Raji (cell line): ENCODE measurements around the gene POU5F1.

Source experiments
- POLR2A ChIP-seq: IDR thresholded peaks from 2 replicates; pipeline ENCODE4 v1.6.1; 2011; ENCODE audit warnings: low read depth, low read length, control low read depth; ENCODE audit not compliant: insufficient read depth

Gene POU5F1

DNA sequence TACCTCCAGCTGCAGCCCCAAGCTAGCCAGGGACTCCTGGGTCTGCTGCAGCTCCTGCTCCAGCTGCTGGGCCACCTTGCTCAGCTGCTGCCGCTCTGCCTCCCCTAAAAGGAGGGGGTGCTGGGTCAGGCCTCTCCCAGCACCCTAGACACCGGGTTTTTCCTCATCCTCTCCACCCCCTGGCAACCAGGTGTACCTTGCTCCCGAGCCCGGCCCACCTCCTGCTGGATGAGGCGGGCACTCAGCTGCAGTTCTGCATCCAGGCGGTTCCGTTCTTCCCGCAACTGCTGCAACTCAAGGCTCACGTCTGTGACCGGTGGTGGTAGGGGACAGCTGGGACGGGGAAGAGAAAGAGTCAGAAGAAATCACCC, 25.5 kb downstream of the POU5F1 start:
- TF ChIP-seq POLR2A: no peak

DNA sequence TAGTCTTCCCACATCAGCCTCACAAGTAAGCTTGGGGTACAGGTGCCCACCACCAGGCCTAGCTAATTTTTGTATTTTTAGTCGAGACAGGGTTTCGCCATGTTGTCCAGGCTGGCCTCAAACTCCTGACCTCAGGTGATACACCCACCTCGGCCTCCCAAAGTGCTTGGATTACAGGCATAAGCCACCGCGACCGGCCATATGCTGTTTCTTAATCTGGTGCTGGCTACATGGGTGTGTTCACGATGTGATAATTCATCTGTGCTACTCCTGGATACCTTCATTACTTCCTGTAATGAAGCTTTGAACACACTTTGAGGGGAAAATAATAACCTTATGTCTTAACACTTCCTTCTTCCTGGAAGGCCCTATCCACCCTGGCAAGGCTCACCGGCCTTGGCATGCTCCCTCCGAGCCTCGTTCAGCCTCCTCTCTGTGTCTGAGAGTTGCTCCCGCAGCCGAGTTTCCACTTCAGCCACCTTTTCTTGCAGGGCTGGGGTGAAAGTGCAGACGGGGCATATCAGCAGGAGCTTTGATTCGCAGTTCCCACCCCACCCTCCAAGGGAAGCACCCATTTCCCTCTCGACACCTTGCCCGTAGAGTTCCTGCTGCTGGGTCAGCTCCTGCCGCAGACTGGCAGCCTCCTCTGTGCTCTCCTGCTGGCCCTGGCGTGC, 26.0 kb downstream of the POU5F1 start:
- no peak for TF ChIP-seq POLR2A

DNA sequence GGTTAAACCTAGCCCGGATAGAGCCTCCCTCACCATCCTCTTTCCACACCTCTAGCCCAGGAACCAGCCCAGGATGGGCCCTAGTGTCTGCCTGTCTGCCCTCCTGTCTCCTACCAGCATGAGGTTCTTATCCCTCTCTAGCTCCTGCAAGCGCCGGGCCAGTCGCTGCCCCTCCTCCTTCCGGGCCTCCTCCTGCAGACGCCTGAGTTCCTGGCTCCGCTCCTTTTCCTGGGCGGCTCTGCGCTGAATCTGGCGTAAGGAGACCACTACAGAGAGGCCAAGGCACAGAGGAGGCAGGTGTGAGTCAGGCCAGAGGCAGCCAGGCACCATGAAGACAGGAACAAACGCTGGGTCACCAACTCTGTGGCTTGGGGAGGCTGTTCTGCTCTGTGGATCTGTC, 27.3 kb downstream of the POU5F1 start:
- TF ChIP-seq POLR2A: no peak

GRCh38 chr6:31142361-31142761, 28.1 kb downstream of the POU5F1 start:
- no peak for TF ChIP-seq POLR2A

DNA sequence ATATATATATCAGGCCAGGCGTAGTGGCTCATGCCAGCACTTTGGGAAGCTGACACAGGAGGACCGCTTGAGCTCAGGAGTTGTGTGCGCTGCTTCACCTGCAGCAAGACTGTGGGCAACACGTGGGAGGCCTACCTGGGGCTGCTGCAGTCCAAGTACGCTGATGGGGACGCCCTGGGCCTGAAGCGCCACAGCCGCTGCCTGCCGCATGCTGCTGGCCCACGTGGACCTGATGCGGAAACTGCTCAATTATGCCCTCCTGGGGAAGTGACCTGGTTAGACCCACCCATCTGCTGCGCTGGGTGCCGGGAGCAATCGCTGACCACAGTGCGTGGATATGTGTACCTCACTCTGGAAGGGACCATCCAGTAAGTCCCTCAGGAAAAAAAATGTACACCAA, 29.8 kb downstream of the POU5F1 start:
- TF ChIP-seq POLR2A: no peak

DNA sequence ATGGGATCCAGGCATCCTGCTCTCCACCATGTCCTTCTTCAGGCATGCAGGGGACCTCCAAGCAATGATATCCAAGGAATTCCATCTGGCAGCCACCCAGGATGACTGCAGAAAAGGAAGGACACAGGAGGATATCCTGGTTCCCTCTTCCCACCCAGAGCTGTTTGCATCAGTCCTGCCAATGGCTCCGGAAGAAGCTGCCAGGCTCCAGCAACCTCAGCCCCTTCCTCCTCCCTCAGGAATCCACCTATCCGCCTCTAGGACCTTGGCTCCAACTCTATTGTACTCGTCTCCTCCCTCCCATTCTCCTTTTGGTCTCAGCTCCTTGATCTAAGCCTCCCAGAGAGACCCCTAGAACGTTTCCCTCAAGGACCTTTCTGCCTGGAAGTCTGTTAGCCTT, 30.9 kb downstream of the POU5F1 start:
- no peak for TF ChIP-seq POLR2A

GRCh38 chr6:31138982-31139381, 31.5 kb downstream of the POU5F1 start, which contains the start of gene PSORS1C2:
Gene PSORS1C2 (minus strand): TSS chr6:31139066. CDS start chr6:31139026, 40 bp downstream.
- no peak for TF ChIP-seq POLR2A

GRCh38 chr6:31135710-31136109, 34.8 kb downstream of the POU5F1 start:
- no peak for TF ChIP-seq POLR2A

DNA sequence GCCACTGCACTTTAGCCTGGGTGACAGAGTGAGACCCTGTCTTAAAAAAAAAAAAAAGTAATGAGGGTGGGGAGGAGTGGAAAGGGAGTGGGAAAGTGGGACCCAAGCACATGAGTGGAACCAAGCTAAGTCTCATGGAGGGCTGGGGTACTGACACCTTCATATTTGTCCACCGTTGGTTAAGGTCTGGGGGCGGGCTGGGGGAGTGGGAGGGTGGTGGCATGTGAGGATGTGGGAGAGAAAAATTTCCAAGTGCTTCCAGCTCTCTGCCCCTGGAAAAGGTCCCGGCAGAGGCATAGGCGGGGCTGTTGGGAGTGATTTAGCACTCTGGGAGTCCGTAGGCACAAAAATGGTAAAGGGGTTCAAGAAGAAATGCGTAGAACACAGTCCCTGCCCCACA, 37.7 kb downstream of the POU5F1 start:
- no peak for TF ChIP-seq POLR2A

DNA sequence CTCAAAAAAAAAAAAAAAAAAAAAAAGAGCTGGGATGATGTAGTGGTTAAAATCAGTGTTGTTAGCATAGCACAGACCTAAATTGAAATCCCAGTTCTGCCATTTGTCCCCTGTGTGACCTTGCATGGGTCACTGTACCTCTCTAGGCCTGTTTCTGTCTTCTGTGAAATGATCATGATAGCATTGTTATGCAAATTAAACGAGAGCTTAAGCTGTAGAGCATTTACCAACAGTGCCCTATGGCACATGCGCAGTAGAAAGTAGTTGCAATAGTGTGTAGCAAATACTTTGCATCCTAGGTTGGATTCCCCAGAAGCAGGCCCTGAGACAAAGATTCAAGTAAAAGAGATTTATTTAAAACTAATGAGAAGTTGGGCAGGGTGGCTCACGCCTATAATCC, 38.9 kb downstream of the POU5F1 start:
- no peak for TF ChIP-seq POLR2A

DNA sequence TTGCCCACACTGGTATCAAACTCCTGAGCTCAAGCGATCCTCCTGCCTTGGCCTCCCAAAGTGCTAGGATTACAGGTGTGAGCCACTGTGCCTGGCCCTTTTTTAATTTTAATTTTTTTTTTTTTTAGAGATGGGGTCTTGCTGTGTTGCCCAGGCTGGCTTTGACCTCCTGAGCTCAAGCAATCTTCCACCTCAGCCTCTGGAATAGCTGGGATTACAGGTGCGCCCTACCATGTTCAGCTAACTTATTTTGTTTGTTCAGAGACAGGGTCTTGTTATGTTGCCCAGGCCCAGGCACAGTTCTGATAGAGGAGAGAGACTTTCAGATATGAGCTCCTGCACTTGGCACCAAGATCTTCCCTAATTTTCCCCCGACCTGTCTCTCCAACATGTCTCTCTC, 39.7 kb downstream of the POU5F1 start:
- no peak for TF ChIP-seq POLR2A

DNA sequence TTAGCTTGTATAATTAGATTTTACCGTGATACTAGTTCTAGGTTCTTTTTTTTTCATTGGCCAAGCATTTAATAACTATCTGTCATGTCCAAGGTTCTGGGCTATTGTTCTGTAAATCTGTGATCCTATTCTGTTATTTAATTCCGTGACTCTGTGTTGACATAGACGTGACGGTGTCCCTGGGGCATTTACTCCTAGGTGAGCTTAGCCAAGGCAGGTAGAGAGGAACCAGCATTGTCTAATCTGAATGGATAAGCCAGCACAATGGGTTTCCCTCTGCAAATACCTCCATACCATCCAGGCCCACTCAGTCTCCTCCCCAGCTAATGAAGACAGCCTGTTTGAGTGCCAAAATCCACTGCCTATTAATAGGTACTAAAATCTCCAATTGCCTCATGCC, 41.4 kb downstream of the POU5F1 start:
- TF ChIP-seq POLR2A: no peak

- TF ChIP-seq POLR2A: no peak
Observed at GRCh38 chr6:31128093-31128676, 42.3 kb downstream of the POU5F1 start.

DNA sequence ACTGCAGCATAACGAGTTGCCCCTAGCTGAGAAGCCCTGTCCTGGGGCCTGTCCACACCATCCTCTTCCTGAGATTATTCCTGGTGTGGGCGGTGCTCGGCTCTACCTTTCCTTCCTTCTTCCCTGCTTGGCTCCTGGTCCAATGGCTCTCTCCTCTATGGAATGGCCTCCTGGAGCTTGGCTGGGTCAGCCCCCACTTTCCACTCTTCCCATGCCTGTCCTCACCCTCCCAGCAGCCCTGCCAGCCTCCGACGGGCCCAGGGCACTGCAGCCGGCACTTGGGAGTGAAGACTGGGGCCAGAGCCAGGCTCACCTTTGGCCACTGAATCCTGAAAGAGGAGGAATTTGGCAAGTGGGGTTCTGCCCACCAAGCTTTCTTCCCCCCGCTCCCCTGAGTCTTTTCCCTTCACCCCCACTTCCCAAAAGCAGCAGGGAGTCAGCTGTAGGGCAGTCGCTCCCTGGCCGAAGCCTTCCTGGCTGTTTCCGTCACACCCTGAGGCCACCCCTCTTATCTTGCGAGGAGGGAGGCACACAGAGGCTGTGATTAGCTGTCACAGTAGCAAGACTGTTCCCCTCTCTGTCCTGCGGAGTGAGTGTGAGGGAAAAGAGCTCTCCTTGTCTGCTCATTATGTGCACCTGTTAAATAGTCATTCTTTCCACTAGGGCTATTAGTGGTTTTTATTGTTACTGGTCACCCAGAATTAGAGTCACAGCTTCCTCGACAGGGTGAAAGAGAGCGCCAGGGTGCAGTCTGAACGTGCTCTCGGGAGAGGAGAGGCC, 43.9 kb downstream of the POU5F1 start:
- TF ChIP-seq POLR2A: no peak

GRCh38 chr6:31125586-31126363, 44.7 kb downstream of the POU5F1 start:
- no peak for TF ChIP-seq POLR2A
